Epidermal melanocyte (primary cell): Measurements from ENCODE around the gene PHOX2B.
"Not testable (repeated sequence)": the region's sequence is repeated elsewhere in the genome, so short reads cannot be mapped to it uniquely, and the experiment has no call there.

Source experiments
- DNase-seq: peaks from one replicate; pipeline ENCODE4 v3.0.0; 2011; ENCODE audit warnings: low spot score; ENCODE audit not compliant: insufficient read length

PHOX2B gene

GRCh38 chr4:41712425-41712824 lies 36.1 kb downstream of the PHOX2B start:
- DNase-seq: no peak

- DNase-seq: not testable (repeated sequence)
Measured at GRCh38 chr4:41711654-41712053, 36.9 kb downstream of the PHOX2B start.

GRCh38 chr4:41709844-41710481 lies 38.6 kb downstream of the PHOX2B start:
- no peak for DNase-seq

- no peak for DNase-seq
Measured at GRCh38 chr4:41703785-41704184, 44.7 kb downstream of the PHOX2B start.

GRCh38 chr4:41702770-41703169 lies 45.8 kb downstream of the PHOX2B start:
- DNase-seq: no peak

GRCh38 chr4:41701983-41702382 lies 46.5 kb downstream of the PHOX2B start:
- DNase-seq: no peak

- no peak for DNase-seq
Measured at GRCh38 chr4:41696763-41697162, 51.8 kb downstream of the PHOX2B start.

- no peak for DNase-seq
Measured at GRCh38 chr4:41696131-41696530, 52.4 kb downstream of the PHOX2B start.
